ENCODE measurements around the gene ISG20L2. TPM values are rescaled to one million over a fixed set of nuclear protein-coding genes. Genes with fewer than 3 reads are reported as not detected.
A peak's percentile ranks its signal among the peaks of the same experiment; 100 is the strongest.
"Not testable (repeated sequence)": the region's sequence is repeated elsewhere in the genome, so short reads cannot be mapped to it uniquely, and the experiment has no call there.

ISG20L2 gene
- polyA plus RNA-seq, 3 donors = 17.2 to 23.5 (median 18.1) TPM

GRCh38 chr1:156766298-156767100 lies 37.9 kb upstream of the ISG20L2 start:
- H3K36me3 Mint-ChIP-seq = peaks cover 11 to 17% of the 10 kb centered on the region in 2 donors
- peaks cover 29% of the 10 kb centered on the region for H3K4me1 Mint-ChIP-seq
- peaks cover 31 to 37% of the 10 kb centered on the region in 2 donors for H3K4me1 ChIP-seq (ENCODE audit: control insufficient read depth in 1 of 2, insufficient read depth in 2 of 2, low read length in 2 of 2)
- H3K79me2 ChIP-seq (ENCODE audit: insufficient read depth, low read length) = peaks cover 49% of the 10 kb centered on the region
- peak overlapping the region; percentile 74 to 95 (median 79) for H3K4me3 ChIP-seq (replicated peaks in 1 of 3; ENCODE audit: low read depth in 2 of 3, low read length in 3 of 3)
- H2AFZ ChIP-seq (ENCODE audit: insufficient read depth, low read depth, low read length, poor library complexity, severe bottlenecking) = peak overlapping the region; percentile 89
- intact Hi-C loops (cut with micrococcal nuclease) = loop anchor here (1.0 to 5.0 kb wide), 4 partner anchors 16 to 38 kb away; partner anchors contain the start of genes HDGF (in 2 of the 2), MRPL24 (in 2 of the 2), ISG20L2 (in 1 of the 2) and METTL25B (in 1 of the 2)
- TF ChIP-seq CTCF (IDR thresholded peaks at IDR 0.05) = no peak
- no peaks in the 10 kb centered on the region for H3K9me3 ChIP-seq (replicated peaks in 1 of 2; ENCODE audit: control insufficient read depth in 1 of 2, insufficient read depth in 1 of 2, low read length in 2 of 2)
- no peak overlapping the region for H3K27ac Mint-ChIP-seq
- peak overlapping the region; percentile 93 to 97 for H3K27ac ChIP-seq (ENCODE audit: low read depth in 1 of 2, low read length in 2 of 2)
- peaks cover 11 to 17% of the 10 kb centered on the region in 2 donors for H3K36me3 ChIP-seq (replicated peaks in 1 of 2; ENCODE audit: control insufficient read depth in 1 of 2, insufficient read depth in 2 of 2, low read length in 2 of 2)
- peaks cover 0 to 1% (median 0%) of the 10 kb centered on the region in 7 donors for H3K9me3 Mint-ChIP-seq
- H3K9ac ChIP-seq (ENCODE audit: insufficient read depth, low read length, poor library complexity, severe bottlenecking) = peak overlapping the region; percentile 55
- no peaks in the 10 kb centered on the region for H3K27me3 ChIP-seq (ENCODE audit: control insufficient read depth in 2 of 2, insufficient read depth in 2 of 2, low read length in 2 of 2)
- H3K27me3 Mint-ChIP-seq (ENCODE audit: low read depth in 3 of 3) = peaks cover 0 to 2% (median 0%) of the 10 kb centered on the region in 3 donors
- 9% methylated on average over 10 of the region's 14 CpGs for WGBS (ENCODE audit: insufficient coverage)
- peak in 1 of 3 donors; percentile 20 for DNase-seq
- no peak overlapping the region for H3K4me3 Mint-ChIP-seq
- H3K4me2 ChIP-seq (replicated peaks; ENCODE audit: extremely low read depth, low read length, poor library complexity, severe bottlenecking) = peak overlapping the region; percentile 90
- H4K20me1 ChIP-seq (ENCODE audit: insufficient read depth, low read length) = peaks cover 14% of the 10 kb centered on the region

- Histone ChIP-seq H2AFZ (ENCODE audit: insufficient read depth, low read depth, low read length, poor library complexity, severe bottlenecking) (peak overlapping the region; percentile 89), H3K4me2 (replicated peaks; ENCODE audit: extremely low read depth, low read length, poor library complexity, severe bottlenecking) (peak overlapping the region; percentile 90), H3K4me1 (ENCODE audit: control insufficient read depth in 1 of 2, insufficient read depth in 2 of 2, low read length in 2 of 2) (peaks cover 31% of the 10 kb centered on the region in 2 donors), H3K79me2 (ENCODE audit: insufficient read depth, low read length) (peaks cover 40% of the 10 kb centered on the region), H3K4me3 (replicated peaks in 1 of 3; ENCODE audit: low read depth in 2 of 3, low read length in 3 of 3) (peak overlapping the region in 1 of 3 experiments; percentile 79), H3K27me3 (ENCODE audit: control insufficient read depth in 2 of 2, insufficient read depth in 2 of 2, low read length in 2 of 2) (no peaks in the 10 kb centered on the region), H3K9me3 (replicated peaks in 1 of 2; ENCODE audit: control insufficient read depth in 1 of 2, insufficient read depth in 1 of 2, low read length in 2 of 2) (no peaks in the 10 kb centered on the region), H3K9ac (ENCODE audit: insufficient read depth, low read length, poor library complexity, severe bottlenecking) (no peak overlapping the region), H3K36me3 (replicated peaks in 1 of 2; ENCODE audit: control insufficient read depth in 1 of 2, insufficient read depth in 2 of 2, low read length in 2 of 2) (peaks cover 2 to 9% of the 10 kb centered on the region in 2 donors), H4K20me1 (ENCODE audit: insufficient read depth, low read length) (peaks cover 5% of the 10 kb centered on the region), H3K27ac (ENCODE audit: low read depth in 1 of 2, low read length in 2 of 2) (peak overlapping the region; percentile 93 to 97)
- TF ChIP-seq CTCF (IDR thresholded peaks at IDR 0.05) = no peak
- Mint-ChIP-seq H3K4me3 (peak overlapping the region; percentile 20 to 42), H3K27ac (no peak overlapping the region), H3K27me3 (ENCODE audit: low read depth in 3 of 3) (peaks cover 0 to 2% (median 0%) of the 10 kb centered on the region in 3 donors), H3K36me3 (peaks cover 3 to 9% of the 10 kb centered on the region in 2 donors), H3K9me3 (peaks cover 0 to 1% (median 0%) of the 10 kb centered on the region in 7 donors), H3K4me1 (peaks cover 21% of the 10 kb centered on the region)
- 0% methylated on average over 2 of the region's 5 CpGs for WGBS (ENCODE audit: insufficient coverage)
- DNase-seq = peak; percentile 50 to 63 (median 63)
- intact Hi-C loops (cut with micrococcal nuclease) = loop anchor here (2.0 to 5.0 kb wide), 2 partner anchors 15 to 33 kb away; partner anchors contain the start of gene HDGF (in 2 of the 2)
Observed at GRCh38 chr1:156765666-156766065, 37.1 kb upstream of the ISG20L2 start.

DNA sequence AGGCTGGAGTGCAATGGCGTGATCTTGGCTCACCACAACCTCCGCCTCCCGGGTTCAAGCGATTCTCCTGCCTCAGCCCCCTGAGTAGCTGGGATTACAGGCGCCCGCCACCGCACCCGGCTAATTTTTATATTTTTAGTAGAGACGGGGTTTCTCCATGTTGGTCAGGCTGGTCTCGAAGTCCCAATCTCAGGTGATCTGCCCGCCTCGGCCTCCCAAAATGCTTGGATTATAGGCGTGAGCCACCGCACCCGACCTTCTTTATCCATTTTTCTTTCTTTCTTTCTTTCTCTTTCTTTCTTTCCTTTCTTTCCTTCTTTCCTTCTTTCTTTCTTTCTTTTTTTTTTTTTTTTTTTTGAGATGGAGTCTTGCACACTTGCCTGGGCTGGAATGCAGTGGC lies 36.6 kb upstream of the ISG20L2 start:
- H2AFZ ChIP-seq (ENCODE audit: insufficient read depth, low read depth, low read length, poor library complexity, severe bottlenecking) = peak overlapping the region; percentile 89
- not testable (repeated sequence) for H3K9me3 ChIP-seq (replicated peaks in 1 of 2; ENCODE audit: control insufficient read depth in 1 of 2, insufficient read depth in 1 of 2, low read length in 2 of 2); H3K27me3 Mint-ChIP-seq (ENCODE audit: low read depth in 3 of 3)

More for the DNA sequence above, 36.6 kb upstream of the ISG20L2 start:
- not testable (repeated sequence) for H3K9ac ChIP-seq (ENCODE audit: insufficient read depth, low read length, poor library complexity, severe bottlenecking); H3K36me3 Mint-ChIP-seq; H4K20me1 ChIP-seq (ENCODE audit: insufficient read depth, low read length); H3K36me3 ChIP-seq (replicated peaks in 1 of 2; ENCODE audit: control insufficient read depth in 1 of 2, insufficient read depth in 2 of 2, low read length in 2 of 2); H3K27me3 ChIP-seq (ENCODE audit: control insufficient read depth in 2 of 2, insufficient read depth in 2 of 2, low read length in 2 of 2); H3K4me3 ChIP-seq (replicated peaks in 1 of 3; ENCODE audit: low read depth in 2 of 3, low read length in 3 of 3); H3K4me3 Mint-ChIP-seq; H3K4me2 ChIP-seq (replicated peaks; ENCODE audit: extremely low read depth, low read length, poor library complexity, severe bottlenecking); H3K9me3 Mint-ChIP-seq; DNase-seq; H3K27ac Mint-ChIP-seq
- intact Hi-C loops (cut with micrococcal nuclease) = loop anchor here in 1 of 2 donors (5.0 kb wide), 1 partner anchor 33 kb away; no protein-coding TSS in a partner anchor
- peak overlapping the region; percentile 93 to 97 for H3K27ac ChIP-seq (ENCODE audit: low read depth in 1 of 2, low read length in 2 of 2)
- peaks cover 35% of the 10 kb centered on the region for H3K79me2 ChIP-seq (ENCODE audit: insufficient read depth, low read length)
- WGBS (ENCODE audit: insufficient coverage) = 100% methylated on average over 1 of the region's 15 CpGs
- H3K4me1 Mint-ChIP-seq = peaks cover 19% of the 10 kb centered on the region
- H3K4me1 ChIP-seq (ENCODE audit: control insufficient read depth in 1 of 2, insufficient read depth in 2 of 2, low read length in 2 of 2) = peaks cover 30 to 31% of the 10 kb centered on the region in 2 donors
